HEK293T (cell line): ENCODE data around the gene P3H2.

Experiments used
- CTCF ChIA-PET: fragments of 350-600 bp; formaldehyde crosslinking; extraction: SDS; loops from one replicate; lab custom pipeline; 2021; ENCODE audit warnings: antibody characterized with exemption, inconsistent platforms; lab: Yijun Ruan, JAX
- POLR2A ChIA-PET: fragments of 350-600 bp; formaldehyde crosslinking; extraction: SDS; loops from one replicate; lab custom pipeline; 2020; ENCODE audit warnings: antibody characterized with exemption, inconsistent platforms; lab: Yijun Ruan, JAX
- DNase-seq: peaks from one replicate; pipeline ENCODE4 v3.0.0; 2012; ENCODE audit warnings: mixed read lengths; ENCODE audit errors: extremely low spot score
- ARNT ChIP-seq: fragments of 450-650 bp; IDR thresholded peaks from 2 replicates; pipeline ENCODE4 v1.6.1; 2017; ENCODE audit warnings: mild to moderate bottlenecking
- BHLHE40 ChIP-seq: fragments of 450-650 bp; IDR thresholded peaks from 2 replicates; pipeline ENCODE4 v1.6.1; 2016; ENCODE audit warnings: mild to moderate bottlenecking, moderate library complexity, borderline replicate concordance
- CTBP1 ChIP-seq: fragments of 450-650 bp; IDR thresholded peaks from 2 replicates; pipeline ENCODE4 v1.6.1; 2016; ENCODE audit warnings: borderline replicate concordance
- ELF4 ChIP-seq: fragments of 450-650 bp; IDR thresholded peaks from 2 replicates; pipeline ENCODE4 v1.6.1; 2017; ENCODE audit warnings: antibody characterized with exemption
- FOXA1 ChIP-seq: fragments of 450-650 bp; IDR thresholded peaks from 2 replicates; pipeline ENCODE4 v1.6.1; 2016; ENCODE audit warnings: mild to moderate bottlenecking
- FOXK2 ChIP-seq: fragments of 450-650 bp; IDR thresholded peaks from 2 replicates; pipeline ENCODE4 v1.6.1; 2016; ENCODE audit warnings: mild to moderate bottlenecking
- FOXM1 ChIP-seq: fragments of 450-650 bp; IDR thresholded peaks from 2 replicates; pipeline ENCODE4 v1.6.1; 2017; ENCODE audit warnings: mild to moderate bottlenecking, borderline replicate concordance
- HDGF ChIP-seq: fragments of 450-650 bp; IDR thresholded peaks from 2 replicates; pipeline ENCODE4 v1.6.1; 2017; ENCODE audit warnings: antibody characterized with exemption, borderline replicate concordance
- L3MBTL2 ChIP-seq: fragments of 450-650 bp; conservative IDR thresholded peaks from 2 replicates; pipeline ENCODE4 v1.6.1; 2016; ENCODE audit warnings: mild to moderate bottlenecking
- LEF1 ChIP-seq: fragments of 450-650 bp; IDR thresholded peaks from 2 replicates; pipeline ENCODE4 v1.6.1; 2017; ENCODE audit warnings: mild to moderate bottlenecking, borderline replicate concordance
- NFRKB ChIP-seq: fragments of 450-650 bp; IDR thresholded peaks from 2 replicates; pipeline ENCODE4 v1.6.1; 2016; ENCODE audit warnings: mild to moderate bottlenecking, moderate library complexity
- PKNOX1 ChIP-seq: fragments of 450-650 bp; IDR thresholded peaks from 2 replicates; pipeline ENCODE4 v1.6.1; 2016
- SP1 ChIP-seq: fragments of 450-650 bp; IDR thresholded peaks from 2 replicates; pipeline ENCODE4 v1.6.1; 2017
- SUZ12 ChIP-seq: fragments of 450-650 bp; IDR thresholded peaks from 2 replicates; pipeline ENCODE4 v1.6.1; 2016; ENCODE audit warnings: mild to moderate bottlenecking
- TARDBP ChIP-seq: fragments of 450-650 bp; IDR thresholded peaks from 2 replicates; pipeline ENCODE4 v1.6.1; 2016
- ZNF384 ChIP-seq: fragments of 450-650 bp; IDR thresholded peaks from 2 replicates; pipeline ENCODE4 v1.6.1; 2016

The P3H2 gene

GRCh38 chr3:190031887-190032752 is 88.6 kb downstream of the P3H2 start:
- ChIA-PET POLR2A (no interaction called here), CTCF (no interaction called here)
- TF ChIP-seq L3MBTL2, result no peak
- TF ChIP-seq TARDBP, result no peak
- TF ChIP-seq LEF1, result no peak
- TF ChIP-seq FOXK2, result no peak
- no peak for TF ChIP-seq SUZ12
- no peak for TF ChIP-seq FOXM1
- TF ChIP-seq BHLHE40, result no peak
- TF ChIP-seq NFRKB, result no peak
- TF ChIP-seq CTBP1, result no peak
- TF ChIP-seq ZNF384, result no peak
- TF ChIP-seq HDGF, result no peak
- TF ChIP-seq ARNT, result no peak
- TF ChIP-seq FOXA1, result no peak
- TF ChIP-seq PKNOX1, result no peak
- no peak for TF ChIP-seq ELF4
- TF ChIP-seq SP1, result no peak
- no peak for DNase-seq

GRCh38 chr3:190027116-190027515 is 93.6 kb downstream of the P3H2 start:
- POLR2A ChIA-PET, result no interaction called here
- TF ChIP-seq ELF4 (no peak), FOXM1 (no peak), CTBP1 (no peak), ARNT (no peak), PKNOX1 (no peak), FOXK2 (no peak), NFRKB (no peak), BHLHE40 (no peak), SUZ12 (no peak), L3MBTL2 (no peak), LEF1 (no peak), HDGF (no peak), TARDBP (no peak), FOXA1 (no peak), ZNF384 (no peak), SP1 (no peak)
- DNase-seq, result no peak
- CTCF ChIA-PET, result no interaction called here

- POLR2A ChIA-PET, result no interaction called here
- TF ChIP-seq FOXK2, result no peak
- no peak for TF ChIP-seq CTBP1
- TF ChIP-seq TARDBP, result no peak
- no peak for TF ChIP-seq ZNF384
- TF ChIP-seq PKNOX1, result no peak
- TF ChIP-seq ELF4, result no peak
- no peak for TF ChIP-seq NFRKB
- no peak for TF ChIP-seq HDGF
- TF ChIP-seq SP1, result no peak
- TF ChIP-seq FOXM1, result no peak
- TF ChIP-seq BHLHE40, result no peak
- no peak for TF ChIP-seq ARNT
- no peak for TF ChIP-seq FOXA1
Observed at GRCh38 chr3:190026154-190026553, 94.5 kb downstream of the P3H2 start.

GRCh38 chr3:190024912-190025311 is 95.8 kb downstream of the P3H2 start:
- DNase-seq, result no peak
- TF ChIP-seq ARNT (no peak), TARDBP (no peak), PKNOX1 (no peak), SP1 (no peak), NFRKB (no peak), CTBP1 (no peak), ZNF384 (no peak), BHLHE40 (no peak), HDGF (no peak), SUZ12 (no peak), ELF4 (no peak), LEF1 (no peak), FOXA1 (no peak), FOXM1 (no peak), L3MBTL2 (no peak), FOXK2 (no peak)
- ChIA-PET POLR2A (no interaction called here), CTCF (interaction anchor here (0.6 to 0.7 kb wide), 3 partner anchors 61 to 768 kb away, joined by 3 to 6 read pairs (median 3); no protein-coding TSS in a partner anchor)

More at GRCh38 chr3:190026154-190026553, 94.5 kb downstream of the P3H2 start:
- CTCF ChIA-PET, result no interaction called here
- DNase-seq, result no peak

GRCh38 chr3:190019844-190020243 is 100.9 kb downstream of the P3H2 start:
- ChIA-PET POLR2A (no interaction called here), CTCF (no interaction called here)
- TF ChIP-seq L3MBTL2 (no peak), LEF1 (no peak), SUZ12 (no peak), ELF4 (no peak), BHLHE40 (no peak), NFRKB (no peak), TARDBP (no peak), PKNOX1 (no peak), HDGF (no peak), ARNT (no peak), SP1 (no peak), FOXM1 (no peak), FOXA1 (no peak)
- DNase-seq, result no peak
